Natural killer cell (primary cell): ENCODE results near the gene TADA2A. TPM values are rescaled to one million over a fixed set of nuclear protein-coding genes. Genes with fewer than 3 reads are reported as not detected.

Experiments used
- ATAC-seq, 3 donors: fragments of 150-1000 bp in 2 of 3; fragments of 200-7000 bp in 1 of 3; cut with Tn5 transposase; 1 replicate in 1 of 3; 2 replicates in 2 of 3; pipeline ENCODE4 v1.10.0; 2021; ENCODE audit warnings: mild to moderate bottlenecking in 2 of 3, moderate library complexity in 2 of 3
- DNase-seq, 2 donors: peaks; one replicate each; pipeline versions ENCODE4 v3.0.0 to v3.0.0-alpha.2; 2013 to 2021; ENCODE audit warnings: mixed read lengths in 1 of 2
- H3K27ac ChIP-seq: one replicate; pipeline ENCODE4 v1.5.1; 2013; ENCODE audit warnings: mild to moderate bottlenecking, low read length
- H3K27me3 ChIP-seq: one replicate; pipeline ENCODE4 v1.6.1; 2013; ENCODE audit warnings: low read length; ENCODE audit not compliant: control insufficient read depth, insufficient read depth
- H3K36me3 ChIP-seq: one replicate; pipeline ENCODE4 v1.6.1; 2013; ENCODE audit warnings: low read length; ENCODE audit not compliant: control insufficient read depth, insufficient read depth
- H3K4me1 ChIP-seq: one replicate; pipeline ENCODE4 v1.6.1; 2013; ENCODE audit warnings: low read length; ENCODE audit not compliant: control insufficient read depth, insufficient read depth
- H3K4me3 ChIP-seq: one replicate; pipeline ENCODE4 v1.5.1; 2013; ENCODE audit warnings: low read length
- H3K9me3 ChIP-seq: one replicate; pipeline ENCODE4 v1.6.1; 2013; ENCODE audit warnings: low read length; ENCODE audit not compliant: control insufficient read depth, insufficient read depth
- H3K27ac Mint-ChIP-seq, 2 donors: one replicate each; pipeline ENCODE4 v1.8.0; 2022; ENCODE audit warnings: mild to moderate bottlenecking in 2 of 2, mixed read lengths in 2 of 2, moderate library complexity in 1 of 2
- H3K27me3 Mint-ChIP-seq, 2 donors: one replicate each; pipeline ENCODE4 v1.8.0; 2022; ENCODE audit warnings: low read depth in 2 of 2, mixed read lengths in 2 of 2
- H3K36me3 Mint-ChIP-seq: one replicate; pipeline ENCODE4 v1.8.0; 2022; ENCODE audit warnings: mixed read lengths
- H3K4me1 Mint-ChIP-seq, 2 donors: one replicate each; pipeline ENCODE4 v1.8.0; 2022; ENCODE audit warnings: mixed read lengths in 2 of 2
- H3K4me3 Mint-ChIP-seq: one replicate; pipeline ENCODE4 v1.8.0; 2022; ENCODE audit warnings: mild to moderate bottlenecking, moderate library complexity, mixed read lengths
- H3K9me3 Mint-ChIP-seq, 2 donors: one replicate each; pipeline ENCODE4 v1.8.0; 2022; ENCODE audit warnings: mixed read lengths in 2 of 2
- WGBS: methylation state at CpG from one replicate; pipeline ENCODE4 v1.1.7; 2013; ENCODE audit warnings: missing lambda C conversion rate; ENCODE audit not compliant: insufficient coverage; 5-methylcytosine and 5-hydroxymethylcytosine counted together
- intact Hi-C: fragments of 100-400 bp; cut with micrococcal nuclease; formaldehyde crosslinking; loops from one replicate; pipeline ENCODE4 v1.14.2; 2022
- total RNA-seq, 4 donors: library from RNA; stranded (reverse); fragments of 120-200 nt in 1 of 4; gene quantifications; one replicate each; pipeline versions ENCODE4 v1.2.3 to v1.2.4, GENCODE V29; 2013 to 2022
- TF ChIP-seq, protein P1 (sequence below): fragments of 200-600 bp; IDR thresholded peaks from one replicate; pipeline ENCODE4 v1.8.0; 2022; ENCODE audit warnings: antibody characterized with exemption

The TADA2A gene, protein sequence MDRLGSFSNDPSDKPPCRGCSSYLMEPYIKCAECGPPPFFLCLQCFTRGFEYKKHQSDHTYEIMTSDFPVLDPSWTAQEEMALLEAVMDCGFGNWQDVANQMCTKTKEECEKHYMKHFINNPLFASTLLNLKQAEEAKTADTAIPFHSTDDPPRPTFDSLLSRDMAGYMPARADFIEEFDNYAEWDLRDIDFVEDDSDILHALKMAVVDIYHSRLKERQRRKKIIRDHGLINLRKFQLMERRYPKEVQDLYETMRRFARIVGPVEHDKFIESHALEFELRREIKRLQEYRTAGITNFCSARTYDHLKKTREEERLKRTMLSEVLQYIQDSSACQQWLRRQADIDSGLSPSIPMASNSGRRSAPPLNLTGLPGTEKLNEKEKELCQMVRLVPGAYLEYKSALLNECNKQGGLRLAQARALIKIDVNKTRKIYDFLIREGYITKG
- 10 to 100 TPM; 14.8 to 28.1 (median 26.7) TPM for total RNA-seq
- total RNA-seq (2013), result 26.1 TPM

DNA sequence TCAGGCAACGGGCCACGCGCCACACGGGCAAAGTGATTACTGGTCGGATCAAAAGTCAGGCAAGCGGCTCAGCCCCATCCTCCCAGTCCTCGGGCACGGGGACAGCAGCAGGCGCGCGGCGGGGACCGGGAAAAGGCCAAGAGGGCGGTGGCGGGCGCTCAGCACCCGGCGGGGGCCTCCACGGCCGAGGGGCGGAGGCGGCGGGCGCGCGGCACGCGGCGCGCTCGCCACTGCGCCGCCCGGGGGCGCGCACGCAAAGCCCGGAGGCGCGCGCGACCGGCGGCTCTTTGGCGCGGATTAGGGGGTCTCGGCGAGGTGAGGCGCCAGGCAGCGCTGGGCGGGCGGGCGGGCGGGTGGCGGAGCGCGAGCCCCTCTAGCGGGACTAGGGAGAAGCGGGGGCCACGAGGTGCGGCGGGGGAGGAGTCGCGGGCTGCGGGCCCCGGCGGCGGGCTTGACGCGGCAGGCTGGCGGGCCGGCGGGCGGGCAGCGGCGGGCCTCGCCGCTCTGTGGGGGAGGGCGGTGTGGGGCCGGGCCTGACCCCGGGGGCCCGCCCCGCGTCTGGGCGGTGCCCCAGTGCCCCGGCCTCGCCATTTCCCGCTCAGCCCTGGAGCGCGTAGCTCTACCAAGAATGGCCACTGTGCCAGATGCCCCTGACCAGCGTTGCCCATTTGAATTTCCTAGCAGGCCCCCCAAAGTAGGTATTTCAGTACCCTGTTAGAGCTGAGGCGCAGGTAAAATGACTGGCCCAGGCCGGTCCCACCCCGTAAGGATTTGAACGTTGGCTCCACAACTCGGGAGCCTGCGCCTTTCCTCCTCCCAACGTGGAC lies at the start of gene TADA2A, which contains the start of gene ACACA:
TSS of gene TADA2A (plus strand) at position 252 of the 827 bp plus-strand sequence. CDS start 4,480 bp downstream, outside the sequence.
TSS of gene ACACA (minus strand) at position 202 of the 827 bp plus-strand sequence. CDS start 537 bp downstream, outside the sequence.
- DNase-seq (peak; percentile 78 to 85), ATAC-seq (peak; percentile 94 to 99 (median 96))
- TF ChIP-seq, protein P1, sequence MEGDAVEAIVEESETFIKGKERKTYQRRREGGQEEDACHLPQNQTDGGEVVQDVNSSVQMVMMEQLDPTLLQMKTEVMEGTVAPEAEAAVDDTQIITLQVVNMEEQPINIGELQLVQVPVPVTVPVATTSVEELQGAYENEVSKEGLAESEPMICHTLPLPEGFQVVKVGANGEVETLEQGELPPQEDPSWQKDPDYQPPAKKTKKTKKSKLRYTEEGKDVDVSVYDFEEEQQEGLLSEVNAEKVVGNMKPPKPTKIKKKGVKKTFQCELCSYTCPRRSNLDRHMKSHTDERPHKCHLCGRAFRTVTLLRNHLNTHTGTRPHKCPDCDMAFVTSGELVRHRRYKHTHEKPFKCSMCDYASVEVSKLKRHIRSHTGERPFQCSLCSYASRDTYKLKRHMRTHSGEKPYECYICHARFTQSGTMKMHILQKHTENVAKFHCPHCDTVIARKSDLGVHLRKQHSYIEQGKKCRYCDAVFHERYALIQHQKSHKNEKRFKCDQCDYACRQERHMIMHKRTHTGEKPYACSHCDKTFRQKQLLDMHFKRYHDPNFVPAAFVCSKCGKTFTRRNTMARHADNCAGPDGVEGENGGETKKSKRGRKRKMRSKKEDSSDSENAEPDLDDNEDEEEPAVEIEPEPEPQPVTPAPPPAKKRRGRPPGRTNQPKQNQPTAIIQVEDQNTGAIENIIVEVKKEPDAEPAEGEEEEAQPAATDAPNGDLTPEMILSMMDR, result no peak
- no peaks in the 10 kb centered on the region for H3K9me3 Mint-ChIP-seq
- peak within 1 kb of the TSS; percentile 95 for H3K4me3 Mint-ChIP-seq
- Histone ChIP-seq H3K36me3 (no peaks in the 10 kb centered on the region), H3K27ac (peak within 1 kb of the TSS; percentile 71), H3K4me1 (peaks cover 19% of the 10 kb centered on the region), H3K9me3 (no peaks in the 10 kb centered on the region), H3K4me3 (peak within 1 kb of the TSS; percentile 81), H3K27me3 (no peaks in the 10 kb centered on the region)
- no peaks in the 10 kb centered on the region for H3K27me3 Mint-ChIP-seq
- no peaks in the 10 kb centered on the region for H3K36me3 Mint-ChIP-seq
- peak within 1 kb of the TSS; percentile 87 to 91 for H3K27ac Mint-ChIP-seq
- intact Hi-C loops, result loop anchor here (1.0 kb wide), 1 partner anchor 48 kb away; no protein-coding TSS in a partner anchor
- peaks cover 9 to 17% of the 10 kb centered on the region in 2 donors for H3K4me1 Mint-ChIP-seq
- under 1% methylated on average over 98 of the region's 98 CpGs for WGBS

DNA sequence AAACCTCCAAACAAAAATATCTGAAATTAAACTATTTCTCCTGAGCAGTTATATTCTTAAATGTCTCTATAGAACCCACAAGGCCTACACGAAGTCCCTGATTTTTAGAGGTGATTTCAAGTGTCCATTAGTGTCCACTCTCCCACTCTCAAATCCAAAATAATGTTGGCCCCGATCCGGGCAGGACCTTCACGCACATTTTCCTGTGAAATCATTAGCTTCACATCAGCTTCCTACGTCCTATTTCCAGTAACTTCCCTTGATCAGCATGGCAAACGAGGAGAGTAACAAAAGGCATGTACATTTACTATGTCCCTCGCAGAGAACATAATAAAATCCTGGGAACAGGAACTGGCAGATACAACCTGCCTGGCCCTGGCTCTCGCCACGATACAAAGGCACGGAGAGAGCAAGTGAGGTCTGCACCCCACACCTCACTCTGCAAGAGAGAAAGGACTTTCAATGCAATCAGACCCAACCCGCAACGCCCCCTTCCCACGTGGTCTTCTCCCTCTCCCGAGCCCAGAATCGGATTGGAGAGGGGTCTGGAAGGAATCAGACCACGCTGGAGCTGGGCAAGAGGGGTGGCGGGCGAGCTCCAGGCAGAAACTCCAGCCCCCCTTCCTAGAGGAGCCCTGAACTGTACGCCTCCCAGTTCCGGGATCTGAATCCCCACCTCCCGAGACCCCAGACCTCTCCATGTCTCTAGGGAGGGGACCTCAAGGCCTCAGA lies 48.4 kb upstream of the TADA2A start:
- H3K9me3 Mint-ChIP-seq, result no peaks in the 10 kb centered on the region
- DNase-seq, result peak in 1 of 2 donors; percentile 39
- peak overlapping the region; percentile 81 to 85 for H3K27ac Mint-ChIP-seq
- Histone ChIP-seq H3K36me3 (no peaks in the 10 kb centered on the region), H3K27me3 (no peaks in the 10 kb centered on the region), H3K4me1 (peaks cover 16% of the 10 kb centered on the region), H3K9me3 (no peaks in the 10 kb centered on the region), H3K27ac (peak overlapping the region; percentile 67), H3K4me3 (peak overlapping the region; percentile 72)
- ATAC-seq, result no peak
- TF ChIP-seq, protein P1, result no peak
- WGBS, result 14% methylated on average over 18 of the region's 21 CpGs
- peaks cover 19% of the 10 kb centered on the region in 2 donors for H3K4me1 Mint-ChIP-seq
- intact Hi-C loops, result no loop called here
- peak overlapping the region; percentile 83 for H3K4me3 Mint-ChIP-seq
- H3K27me3 Mint-ChIP-seq, result no peaks in the 10 kb centered on the region
- no peaks in the 10 kb centered on the region for H3K36me3 Mint-ChIP-seq

DNA sequence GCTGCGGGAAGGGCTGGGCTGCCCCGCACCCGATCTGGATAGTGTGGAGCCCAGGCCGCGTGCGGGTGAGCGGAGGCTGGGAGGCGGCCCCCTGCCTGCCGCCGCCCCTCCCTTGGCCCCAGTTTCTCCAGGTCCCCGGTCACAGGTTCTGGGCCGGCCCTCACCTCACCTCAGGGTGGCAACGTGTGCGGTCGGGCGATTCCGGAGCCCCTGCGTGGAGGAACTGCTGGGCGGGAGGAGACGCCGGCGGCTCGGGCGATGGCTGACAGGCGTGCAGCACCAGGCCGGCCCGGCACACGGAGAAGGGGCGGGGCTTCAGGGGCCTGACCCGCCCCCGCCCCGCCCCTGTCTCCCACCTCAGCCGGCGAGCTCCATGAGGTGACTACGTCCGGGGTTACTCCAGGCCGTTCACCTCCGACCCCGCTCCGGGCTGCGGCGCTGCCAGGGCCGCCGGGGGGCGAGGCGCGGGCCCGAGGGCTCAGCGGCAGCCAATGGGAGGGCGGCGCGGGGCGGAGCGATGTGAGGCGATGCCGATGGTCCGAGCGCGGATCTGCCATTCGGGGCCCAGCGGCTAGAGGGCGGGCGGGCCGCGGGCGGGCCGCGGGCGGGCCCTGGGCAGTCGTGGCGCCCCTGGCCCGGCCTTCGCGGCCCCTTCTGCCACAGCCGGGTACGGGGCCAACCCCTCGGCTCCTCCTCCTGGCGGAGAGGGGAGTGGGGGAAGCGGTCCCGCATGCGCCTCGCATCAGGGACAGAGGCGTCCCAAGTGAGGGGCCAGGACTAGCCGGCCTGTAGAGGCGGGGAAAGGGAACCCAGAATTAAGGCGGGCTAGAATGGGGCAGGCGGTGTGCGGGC lies 47.6 kb upstream of the TADA2A start:
- H3K36me3 Mint-ChIP-seq, result no peaks in the 10 kb centered on the region
- TF ChIP-seq, protein P1, result peak; percentile 39
- no peaks in the 10 kb centered on the region for H3K9me3 Mint-ChIP-seq
- Histone ChIP-seq H3K4me1 (peaks cover 16% of the 10 kb centered on the region), H3K4me3 (peak overlapping the region; percentile 72), H3K27me3 (no peaks in the 10 kb centered on the region), H3K27ac (peak overlapping the region; percentile 77), H3K9me3 (no peaks in the 10 kb centered on the region), H3K36me3 (no peaks in the 10 kb centered on the region)
- H3K4me1 Mint-ChIP-seq, result peaks cover 19% of the 10 kb centered on the region in 2 donors
- peak; percentile 94 to 95 for DNase-seq
- WGBS, result under 1% methylated on average over 88 of the region's 88 CpGs
- no peaks in the 10 kb centered on the region for H3K27me3 Mint-ChIP-seq
- H3K4me3 Mint-ChIP-seq, result peak overlapping the region; percentile 83
- intact Hi-C loops, result loop anchor here (1.0 kb wide), 2 partner anchors 48 to 250 kb away; partner anchors contain the start of gene SYNRG
- ATAC-seq, result peak; percentile 92 to 98 (median 92)
- peak overlapping the region; percentile 81 to 85 for H3K27ac Mint-ChIP-seq
